ENCODE measurements around the gene PTBP3.

DNA sequence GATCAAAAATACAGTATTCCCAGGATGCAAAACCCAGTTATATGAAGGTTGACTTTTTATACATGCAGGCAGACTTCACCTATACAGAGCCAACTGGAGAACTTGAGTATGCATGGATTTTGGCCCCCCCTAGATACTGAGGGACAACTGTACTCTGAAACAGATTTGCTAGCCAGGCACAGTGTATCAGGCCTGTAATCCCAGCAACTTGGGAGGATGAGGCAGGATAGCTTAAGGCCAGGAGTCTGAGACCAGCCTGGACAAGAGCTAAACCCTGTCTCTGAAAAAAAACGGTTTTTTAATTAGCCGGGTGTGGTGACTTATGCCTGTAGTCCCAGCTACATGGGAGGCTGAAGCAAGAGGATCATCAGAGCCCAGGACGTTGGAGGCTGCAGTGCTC, 21.9 kb downstream of the PTBP3 start:
- no peak for TF ChIP-seq POLR2A (IDR thresholded peaks at IDR 0.05; ENCODE audit: low read depth)
- TF ChIP-seq, protein P1, sequence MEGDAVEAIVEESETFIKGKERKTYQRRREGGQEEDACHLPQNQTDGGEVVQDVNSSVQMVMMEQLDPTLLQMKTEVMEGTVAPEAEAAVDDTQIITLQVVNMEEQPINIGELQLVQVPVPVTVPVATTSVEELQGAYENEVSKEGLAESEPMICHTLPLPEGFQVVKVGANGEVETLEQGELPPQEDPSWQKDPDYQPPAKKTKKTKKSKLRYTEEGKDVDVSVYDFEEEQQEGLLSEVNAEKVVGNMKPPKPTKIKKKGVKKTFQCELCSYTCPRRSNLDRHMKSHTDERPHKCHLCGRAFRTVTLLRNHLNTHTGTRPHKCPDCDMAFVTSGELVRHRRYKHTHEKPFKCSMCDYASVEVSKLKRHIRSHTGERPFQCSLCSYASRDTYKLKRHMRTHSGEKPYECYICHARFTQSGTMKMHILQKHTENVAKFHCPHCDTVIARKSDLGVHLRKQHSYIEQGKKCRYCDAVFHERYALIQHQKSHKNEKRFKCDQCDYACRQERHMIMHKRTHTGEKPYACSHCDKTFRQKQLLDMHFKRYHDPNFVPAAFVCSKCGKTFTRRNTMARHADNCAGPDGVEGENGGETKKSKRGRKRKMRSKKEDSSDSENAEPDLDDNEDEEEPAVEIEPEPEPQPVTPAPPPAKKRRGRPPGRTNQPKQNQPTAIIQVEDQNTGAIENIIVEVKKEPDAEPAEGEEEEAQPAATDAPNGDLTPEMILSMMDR (IDR thresholded peaks at IDR 0.05) = no peak
- no peak for TF ChIP-seq POLR2AphosphoS5 (IDR thresholded peaks at IDR 0.05)
- TF ChIP-seq EP300 (IDR thresholded peaks at IDR 0.05) = no peak

All from esophagus muscularis mucosa (tissue), 4 donors.